Mucosa of rectum (tissue), 2 donors: ENCODE results near the gene TIMD4.

Experiments used
- H3K27ac ChIP-seq, 2 donors: one replicate each; pipeline ENCODE4 v1.7.0; 2013; ENCODE audit warnings: inconsistent platforms in 2 of 2, low read depth in 2 of 2, low read length in 2 of 2
- H3K27me3 ChIP-seq, 2 donors: one replicate each; pipeline ENCODE4 v1.7.0; 2013; ENCODE audit warnings: low read length in 2 of 2; ENCODE audit not compliant: control insufficient read depth in 2 of 2, insufficient read depth in 2 of 2
- H3K36me3 ChIP-seq, 2 donors: one replicate each; pipeline ENCODE4 v1.7.0; 2013; ENCODE audit warnings: low read length in 2 of 2; ENCODE audit not compliant: control insufficient read depth in 2 of 2, insufficient read depth in 2 of 2
- H3K4me1 ChIP-seq, 2 donors: one replicate each; pipeline ENCODE4 v1.7.0; 2013; ENCODE audit warnings: low read length in 2 of 2, mild to moderate bottlenecking in 1 of 2; ENCODE audit not compliant: control insufficient read depth in 2 of 2, insufficient read depth in 2 of 2
- H3K4me3 ChIP-seq, 2 donors: one replicate each; pipeline ENCODE4 v1.7.0; 2013; ENCODE audit warnings: low read length in 2 of 2
- H3K9ac ChIP-seq, 2 donors: one replicate each; pipeline ENCODE4 v1.7.0; 2013; ENCODE audit warnings: low read length in 2 of 2, low read depth in 1 of 2, mild to moderate bottlenecking in 1 of 2
- H3K9me3 ChIP-seq, 2 donors: one replicate each; pipeline ENCODE4 v1.7.0; 2013; ENCODE audit warnings: low read length in 2 of 2; ENCODE audit not compliant: control insufficient read depth in 2 of 2
- donor health status: healthy.
- donor health status: Normal muscosa, but diverticular disease.

The TIMD4 gene

DNA sequence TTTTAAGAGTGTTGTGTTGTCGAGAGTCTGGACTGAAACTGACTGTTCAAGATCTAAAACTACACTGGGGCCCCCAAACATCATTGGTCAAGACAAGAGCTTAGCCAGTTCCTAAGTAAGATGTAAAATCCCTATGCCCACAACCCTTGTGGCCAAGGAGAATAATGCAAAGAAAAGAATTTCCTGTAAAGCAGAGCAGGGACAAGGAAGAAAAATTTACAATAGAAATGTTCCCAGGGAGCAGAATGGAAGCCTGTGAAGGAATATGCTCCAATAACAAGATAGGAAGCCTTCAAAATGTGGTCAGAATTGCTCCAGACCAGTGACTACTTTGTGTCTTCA, 92.6 kb downstream of the TIMD4 start:
- no peaks in the 10 kb centered on the region for H3K36me3 ChIP-seq
- H3K9me3 ChIP-seq = no peaks in the 10 kb centered on the region
- H3K4me3 ChIP-seq = no peak overlapping the region
- no peak overlapping the region for H3K27ac ChIP-seq
- no peak overlapping the region for H3K9ac ChIP-seq
- no peaks in the 10 kb centered on the region for H3K4me1 ChIP-seq
- H3K27me3 ChIP-seq = no peaks in the 10 kb centered on the region
